Prostate gland (tissue), 2 donors: Measurements from ENCODE around the gene ORMDL3.

Experiments
- CTCF ChIP-seq, 4 experiments: fragments of 200-600 bp in 2 of 4; fragments of 450-650 bp in 2 of 4; sonication (generic) in 2 of 4; IDR thresholded peaks; 1 replicate in 3 of 4; 2 replicates in 1 of 4; pipeline ENCODE4 v1.5.1; 2016 to 2019; ENCODE audit warnings: antibody characterized with exemption in 4 of 4, mild to moderate bottlenecking in 2 of 4, moderate library complexity in 2 of 4
- POLR2A ChIP-seq: fragments of 450-650 bp; IDR thresholded peaks from one replicate; pipeline ENCODE4 v1.6.1; 2016; ENCODE audit warnings: antibody characterized with exemption, mild to moderate bottlenecking
- POLR2AphosphoS5 ChIP-seq: sonication (generic); formaldehyde crosslinking; IDR thresholded peaks from one replicate; pipeline ENCODE4 v1.6.1; 2017; ENCODE audit warnings: antibody characterized with exemption

- no peak for TF ChIP-seq POLR2AphosphoS5
- no peak for TF ChIP-seq CTCF (IDR thresholded peaks at IDR 0.05)
- TF ChIP-seq POLR2A = no peak
Observed at GRCh38 chr17:39969375-39969774, 42.0 kb upstream of the ORMDL3 start.
